ENCODE results near the gene MS4A4A.
"Not testable (repeated sequence)": the region's sequence is repeated elsewhere in the genome, so short reads cannot be mapped to it uniquely, and the experiment has no call there.

Gene MS4A4A

GRCh38 chr11:60288531-60288930 lies 8.1 kb downstream of the MS4A4A start:
- TF ChIP-seq CTCF (IDR thresholded peaks at IDR 0.05; ENCODE audit: insufficient read depth, low read length, missing control alignments): no peak
- ChIA-PET CTCF (no interaction called here), POLR2A (no interaction called here)
- DNase-seq (ENCODE audit: low read depth, low spot score): no peak
- no peak overlapping the region for H3K4me3 ChIP-seq (ENCODE audit: low read depth, low read length)

DNA sequence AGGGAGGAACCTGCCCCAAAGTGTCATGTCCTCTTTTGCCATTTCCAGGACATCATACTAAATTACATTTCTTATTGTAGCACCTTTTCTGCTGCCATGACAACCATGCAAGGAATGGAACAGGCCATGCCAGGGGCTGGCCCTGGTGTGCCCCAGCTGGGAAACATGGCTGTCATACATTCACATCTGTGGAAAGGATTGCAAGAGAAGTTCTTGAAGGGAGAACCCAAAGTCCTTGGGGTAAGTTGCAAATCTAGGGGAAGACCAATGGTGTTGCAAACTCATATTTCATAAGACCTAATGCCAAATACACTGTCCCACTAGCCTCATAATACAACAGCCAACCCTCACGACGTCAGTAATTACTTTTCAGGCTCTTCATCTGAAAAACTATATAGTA lies 11.7 kb downstream of the MS4A4A start:
- no peak for TF ChIP-seq CTCF (IDR thresholded peaks at IDR 0.05; ENCODE audit: insufficient read depth, low read length, missing control alignments)
- CTCF ChIA-PET: no interaction called here
- POLR2A ChIA-PET: no interaction called here
- DNase-seq (ENCODE audit: low read depth, low spot score): no peak
- no peak overlapping the region for H3K4me3 ChIP-seq (ENCODE audit: low read depth, low read length)

DNA sequence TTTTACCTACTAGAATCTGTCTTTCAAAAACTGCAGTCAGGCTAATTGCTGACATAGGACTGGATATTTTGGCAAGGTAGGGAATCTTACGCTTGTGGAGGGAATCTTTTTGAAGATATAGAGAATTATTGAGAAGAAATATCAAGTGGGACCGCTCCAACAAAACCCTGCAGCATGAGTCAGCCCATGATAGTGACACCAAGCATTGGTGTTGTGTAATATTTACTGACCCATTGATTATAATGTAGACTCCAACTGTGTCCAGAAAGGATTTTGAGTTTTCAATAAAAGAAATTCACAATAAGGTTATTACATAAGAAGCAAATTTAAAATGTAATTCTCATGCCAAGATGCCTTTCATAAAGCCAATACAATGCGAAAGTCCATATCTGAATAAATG lies 20.7 kb downstream of the MS4A4A start:
- TF ChIP-seq CTCF (IDR thresholded peaks at IDR 0.05; ENCODE audit: insufficient read depth, low read length, missing control alignments): no peak
- CTCF ChIA-PET: no interaction called here
- POLR2A ChIA-PET: no interaction called here
- no peak for DNase-seq (ENCODE audit: low read depth, low spot score)
- H3K4me3 ChIP-seq (ENCODE audit: low read depth, low read length): no peak overlapping the region

- POLR2A ChIA-PET; CTCF ChIA-PET; H3K4me3 ChIP-seq (ENCODE audit: low read depth, low read length); DNase-seq (ENCODE audit: low read depth, low spot score): not testable (repeated sequence)
Observed at GRCh38 chr11:60301884-60302283, 21.4 kb downstream of the MS4A4A start.

GRCh38 chr11:60303661-60304060 lies 23.2 kb downstream of the MS4A4A start:
- DNase-seq (ENCODE audit: low read depth, low spot score): no peak
- CTCF ChIA-PET: no interaction called here
- TF ChIP-seq CTCF (IDR thresholded peaks at IDR 0.05; ENCODE audit: insufficient read depth, low read length, missing control alignments): no peak
- POLR2A ChIA-PET: no interaction called here
- no peak overlapping the region for H3K4me3 ChIP-seq (ENCODE audit: low read depth, low read length)

- TF ChIP-seq CTCF (IDR thresholded peaks at IDR 0.05; ENCODE audit: insufficient read depth, low read length, missing control alignments): no peak
- ChIA-PET POLR2A (no interaction called here), CTCF (no interaction called here)
- no peak overlapping the region for H3K4me3 ChIP-seq (ENCODE audit: low read depth, low read length)
- no peak for DNase-seq (ENCODE audit: low read depth, low spot score)
Observed at GRCh38 chr11:60305906-60306619, 25.6 kb downstream of the MS4A4A start.

DNA sequence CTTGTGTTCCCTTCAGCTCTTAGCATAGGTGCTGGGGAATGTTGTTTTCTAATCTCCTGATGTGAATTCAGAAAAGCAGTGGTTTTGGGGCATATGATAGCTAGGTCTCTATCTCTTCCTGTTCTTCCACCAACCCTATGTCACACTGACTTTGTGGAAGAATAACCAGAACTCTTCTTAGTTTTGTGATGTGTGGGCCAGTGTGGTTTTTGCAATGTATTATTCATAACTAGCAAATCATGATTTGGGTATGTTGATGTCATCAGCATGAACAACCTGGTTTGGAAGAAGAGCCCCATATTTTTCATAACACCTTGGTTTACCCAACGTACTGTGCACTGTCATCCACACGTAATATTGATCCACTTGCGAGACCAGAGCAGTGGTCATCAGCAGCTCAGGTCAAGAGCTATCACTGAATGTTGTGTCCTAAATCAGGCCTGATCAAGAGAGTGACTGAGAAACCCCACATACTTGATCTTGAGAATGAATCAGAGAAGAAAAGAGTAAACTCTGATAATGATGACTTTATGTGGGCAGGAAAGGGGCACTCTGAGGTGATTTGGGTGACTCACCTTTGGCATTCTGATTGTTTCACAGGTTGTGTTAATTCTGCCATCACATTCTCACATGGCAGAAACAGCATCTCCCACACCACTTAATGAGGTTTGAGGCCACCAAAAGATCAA lies 27.2 kb downstream of the MS4A4A start:
- no peak for TF ChIP-seq CTCF (IDR thresholded peaks at IDR 0.05; ENCODE audit: insufficient read depth, low read length, missing control alignments)
- POLR2A ChIA-PET: no interaction called here
- CTCF ChIA-PET: no interaction called here
- no peak overlapping the region for H3K4me3 ChIP-seq (ENCODE audit: low read depth, low read length)
- no peak for DNase-seq (ENCODE audit: low read depth, low spot score)
